Hepatocyte (in vitro differentiated cells): ENCODE measurements around the gene VOPP1. TPM values are rescaled to one million over a fixed set of nuclear protein-coding genes. Genes with fewer than 3 reads are reported as not detected.

Source experiments
- DNase-seq: peaks from one replicate; pipeline ENCODE4 v3.0.0-alpha.2; 2016; ENCODE audit warnings: low spot score
- H2AFZ ChIP-seq: fragments of 200-600 bp; sonication (generic); 2 replicates; pipeline ENCODE4 v1.6.0; 2016; ENCODE audit warnings: antibody characterized with exemption, mild to moderate bottlenecking
- H3K27ac ChIP-seq: fragments of 200-600 bp; sonication (generic); 2 replicates; pipeline ENCODE4 v1.5.1; 2016; ENCODE audit warnings: mild to moderate bottlenecking
- H3K27me3 ChIP-seq: fragments of 200-600 bp; sonication (generic); 2 replicates; pipeline ENCODE4 v1.6.1; 2016
- H3K36me3 ChIP-seq: fragments of 200-600 bp; sonication (generic); replicated peaks from 2 replicates; pipeline ENCODE4 v1.5.1; 2016; ENCODE audit warnings: low read depth; ENCODE audit not compliant: insufficient read depth
- H3K4me1 ChIP-seq: fragments of 200-600 bp; sonication (generic); 2 replicates; pipeline ENCODE4 v1.5.1; 2016; ENCODE audit warnings: mild to moderate bottlenecking, moderate library complexity; ENCODE audit not compliant: insufficient read depth
- H3K4me2 ChIP-seq: fragments of 200-600 bp; sonication (generic); 2 replicates; pipeline ENCODE4 v1.6.0; 2016
- H3K4me3 ChIP-seq: fragments of 200-600 bp; sonication (generic); 2 replicates; pipeline ENCODE4 v1.5.1; 2016; ENCODE audit warnings: mild to moderate bottlenecking
- H3K79me2 ChIP-seq: fragments of 200-600 bp; sonication (generic); 2 replicates; pipeline ENCODE4 v1.6.0; 2017; ENCODE audit warnings: mild to moderate bottlenecking
- H3K9me2 ChIP-seq: fragments of 200-600 bp; sonication (generic); replicated peaks from 2 replicates; pipeline ENCODE4 v1.6.0; 2017; ENCODE audit warnings: mild to moderate bottlenecking; ENCODE audit not compliant: insufficient read depth
- H3K9me3 ChIP-seq: fragments of 200-600 bp; sonication (generic); 2 replicates; pipeline ENCODE4 v1.5.1; 2016; ENCODE audit warnings: low read depth, mild to moderate bottlenecking
- H4K20me1 ChIP-seq: fragments of 200-600 bp; sonication (generic); 2 replicates; pipeline ENCODE4 v1.6.0; 2016; ENCODE audit warnings: mild to moderate bottlenecking; ENCODE audit not compliant: insufficient read depth, poor library complexity, severe bottlenecking
- CTCF ChIP-seq: fragments of 200-600 bp; sonication (generic); IDR thresholded peaks from 2 replicates; pipeline ENCODE4 v1.5.1; 2016; ENCODE audit warnings: antibody characterized with exemption, mild to moderate bottlenecking; ENCODE audit not compliant: poor library complexity
- EZH2 ChIP-seq: fragments of 200-600 bp; sonication (generic); IDR thresholded peaks from 2 replicates; pipeline ENCODE4 v1.6.1; 2016; ENCODE audit warnings: antibody characterized with exemption, mild to moderate bottlenecking, borderline replicate concordance
- EZH2phosphoT487 ChIP-seq: fragments of 200-600 bp; sonication (generic); IDR thresholded peaks from one replicate; pipeline ENCODE4 v1.6.1; 2018; ENCODE audit warnings: antibody characterized with exemption, mild to moderate bottlenecking, low read depth, moderate library complexity; ENCODE audit not compliant: unreplicated experiment, severe bottlenecking
- WGBS: methylation state at CpG from one replicate; pipeline ENCODE4 v1.1.6; 2016; ENCODE audit warnings: low lambda C conversion rate; ENCODE audit errors: missing lambda C conversion rate; 5-methylcytosine and 5-hydroxymethylcytosine counted together
- polyA plus RNA-seq: library from polyadenylated mRNA; unstranded; fragments of >200 nt; fragmentation: Nextera tagmentation; extraction: Ambion mirVana; gene quantifications from 2 replicates; pipeline ENCODE4 v1.2.1, GENCODE V29; 2016
- total RNA-seq: library from RNA; depleted of rRNA; stranded (reverse); fragments of >200 nt; gene quantifications from 2 replicates; pipeline ENCODE4 v1.2.3, GENCODE V29; 2014

Gene VOPP1
- total and polyA plus RNA-seq, 2 experiments from 2014 or later, result 6.5 to 25.3 TPM

- 65% methylated on average over 13 of the region's 13 CpGs for WGBS
- TF ChIP-seq EZH2 (no peak), CTCF (peak; percentile 50)
- H3K27ac ChIP-seq, result no peak overlapping the region
- no peaks in the 10 kb centered on the region for H3K9me2 ChIP-seq
- peak; percentile 72 for DNase-seq
- no peak overlapping the region for H2AFZ ChIP-seq
- H3K36me3 ChIP-seq, result no peaks in the 10 kb centered on the region
- no peaks in the 10 kb centered on the region for H3K79me2 ChIP-seq
- no peak overlapping the region for H3K4me2 ChIP-seq
- H3K9me3 ChIP-seq, result no peaks in the 10 kb centered on the region
- H3K4me1 ChIP-seq, result peaks cover 3% of the 10 kb centered on the region
- H3K4me3 ChIP-seq, result no peak overlapping the region
- H4K20me1 ChIP-seq, result no peaks in the 10 kb centered on the region
- no peaks in the 10 kb centered on the region for H3K27me3 ChIP-seq
Observed at GRCh38 chr7:55432939-55433784, 139.1 kb downstream of the VOPP1 start.

- no peaks in the 10 kb centered on the region for H4K20me1 ChIP-seq
- H3K4me3 ChIP-seq, result no peak overlapping the region
- no peaks in the 10 kb centered on the region for H3K79me2 ChIP-seq
- H3K36me3 ChIP-seq, result no peaks in the 10 kb centered on the region
- no peak overlapping the region for H3K27ac ChIP-seq
- peaks cover 3% of the 10 kb centered on the region for H3K4me1 ChIP-seq
- 84% methylated on average over 3 of the region's 3 CpGs for WGBS
- no peak overlapping the region for H3K4me2 ChIP-seq
- no peak for TF ChIP-seq EZH2
- no peak for TF ChIP-seq EZH2phosphoT487
- no peak for TF ChIP-seq CTCF
- no peaks in the 10 kb centered on the region for H3K27me3 ChIP-seq
- H3K9me2 ChIP-seq, result no peaks in the 10 kb centered on the region
- no peak for DNase-seq
- H3K9me3 ChIP-seq, result no peaks in the 10 kb centered on the region
- H2AFZ ChIP-seq, result no peak overlapping the region
Observed at GRCh38 chr7:55432506-55432905, 139.8 kb downstream of the VOPP1 start.

GRCh38 chr7:55431898-55432297 lies 140.4 kb downstream of the VOPP1 start:
- H2AFZ ChIP-seq, result no peak overlapping the region
- H3K4me3 ChIP-seq, result no peak overlapping the region
- H3K27ac ChIP-seq, result peak overlapping the region; percentile 40
- DNase-seq, result no peak
- no peaks in the 10 kb centered on the region for H3K79me2 ChIP-seq
- peaks cover 3% of the 10 kb centered on the region for H3K4me1 ChIP-seq
- no peaks in the 10 kb centered on the region for H3K9me2 ChIP-seq
- H3K27me3 ChIP-seq, result no peaks in the 10 kb centered on the region
- no peaks in the 10 kb centered on the region for H4K20me1 ChIP-seq
- no peaks in the 10 kb centered on the region for H3K36me3 ChIP-seq
- WGBS, result 37% methylated on average over 2 of the region's 2 CpGs
- TF ChIP-seq EZH2 (no peak), EZH2phosphoT487 (no peak), CTCF (no peak)
- no peaks in the 10 kb centered on the region for H3K9me3 ChIP-seq
- no peak overlapping the region for H3K4me2 ChIP-seq
